ENCODE measurements around the gene GTF2F1.
A peak's percentile ranks its signal among the peaks of the same experiment; 100 is the strongest.
"Not testable (repeated sequence)": the region's sequence is repeated elsewhere in the genome, so short reads cannot be mapped to it uniquely, and the experiment has no call there.

The GTF2F1 gene

GRCh38 chr19:6354098-6354674 lies 38.8 kb downstream of the GTF2F1 start:
- no peak overlapping the region for H3K4me3 ChIP-seq (ENCODE audit: low read depth, low read length)
- no peak for DNase-seq (ENCODE audit: low read depth)
- peak; percentile 19 for TF ChIP-seq CTCF (IDR thresholded peaks at IDR 0.05; ENCODE audit: low read depth, low read length, missing control alignments)

- H3K4me3 ChIP-seq (ENCODE audit: low read depth, low read length) = no peak overlapping the region
- no peak for TF ChIP-seq CTCF (IDR thresholded peaks at IDR 0.05; ENCODE audit: low read depth, low read length, missing control alignments)
- no peak for DNase-seq (ENCODE audit: low read depth)
Measured at GRCh38 chr19:6352381-6353165, 40.4 kb downstream of the GTF2F1 start.

- H3K4me3 ChIP-seq (ENCODE audit: low read depth, low read length) = no peak overlapping the region
- no peak for DNase-seq (ENCODE audit: low read depth)
- no peak for TF ChIP-seq CTCF (IDR thresholded peaks at IDR 0.05; ENCODE audit: low read depth, low read length, missing control alignments)
Measured at GRCh38 chr19:6350688-6351087, 42.3 kb downstream of the GTF2F1 start.

- H3K4me3 ChIP-seq (ENCODE audit: low read depth, low read length) = not testable (repeated sequence)
Measured at GRCh38 chr19:6349271-6349670, 43.7 kb downstream of the GTF2F1 start.

GRCh38 chr19:6343462-6343861 lies 49.5 kb downstream of the GTF2F1 start:
- no peak for DNase-seq (ENCODE audit: low read depth)
- TF ChIP-seq CTCF (IDR thresholded peaks at IDR 0.05; ENCODE audit: low read depth, low read length, missing control alignments) = no peak
- H3K4me3 ChIP-seq (ENCODE audit: low read depth, low read length) = no peak overlapping the region

More at GRCh38 chr19:6349271-6349670, 43.7 kb downstream of the GTF2F1 start:
- not testable (repeated sequence) for DNase-seq (ENCODE audit: low read depth)

GRCh38 chr19:6340493-6341201 lies 52.3 kb downstream of the GTF2F1 start:
- peak; percentile 39 for TF ChIP-seq CTCF (IDR thresholded peaks at IDR 0.05; ENCODE audit: low read depth, low read length, missing control alignments)
- no peak overlapping the region for H3K4me3 ChIP-seq (ENCODE audit: low read depth, low read length)
- DNase-seq (ENCODE audit: low read depth) = no peak

GRCh38 chr19:6334490-6335285 lies 58.3 kb downstream of the GTF2F1 start:
- no peak for DNase-seq (ENCODE audit: low read depth)
- TF ChIP-seq CTCF (IDR thresholded peaks at IDR 0.05; ENCODE audit: low read depth, low read length, missing control alignments) = no peak
- no peak overlapping the region for H3K4me3 ChIP-seq (ENCODE audit: low read depth, low read length)

All from GM12864 (cell line).